DMS153 (cell line): ENCODE results near the gene SPOPL.
"Not testable (repeated sequence)": the region's sequence is repeated elsewhere in the genome, so short reads cannot be mapped to it uniquely, and the experiment has no call there.

Experiments used
- DNase-seq: peaks from one replicate; lab custom pipeline; 2025; lab: John Stamatoyannopoulos, UW

SPOPL gene

DNA sequence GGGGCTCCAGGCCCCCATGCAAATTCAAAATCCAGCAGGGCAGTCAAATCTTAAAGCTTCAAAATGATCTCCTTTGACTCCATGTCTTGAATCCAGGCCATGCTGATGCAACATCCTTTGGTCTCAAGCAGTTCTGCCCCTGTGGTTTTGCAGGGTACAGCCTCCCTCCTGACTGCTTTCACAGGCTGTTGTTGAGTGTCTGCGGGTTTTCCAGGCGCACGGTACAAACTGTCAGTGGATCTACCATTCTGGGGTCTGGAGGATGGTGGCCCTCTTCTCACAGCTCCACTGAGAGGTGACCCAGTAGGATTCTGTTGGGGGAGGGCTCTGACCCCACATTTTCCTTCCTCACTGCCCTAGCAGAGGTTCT lies 22.1 kb downstream of the SPOPL start:
- not testable (repeated sequence) for DNase-seq

DNA sequence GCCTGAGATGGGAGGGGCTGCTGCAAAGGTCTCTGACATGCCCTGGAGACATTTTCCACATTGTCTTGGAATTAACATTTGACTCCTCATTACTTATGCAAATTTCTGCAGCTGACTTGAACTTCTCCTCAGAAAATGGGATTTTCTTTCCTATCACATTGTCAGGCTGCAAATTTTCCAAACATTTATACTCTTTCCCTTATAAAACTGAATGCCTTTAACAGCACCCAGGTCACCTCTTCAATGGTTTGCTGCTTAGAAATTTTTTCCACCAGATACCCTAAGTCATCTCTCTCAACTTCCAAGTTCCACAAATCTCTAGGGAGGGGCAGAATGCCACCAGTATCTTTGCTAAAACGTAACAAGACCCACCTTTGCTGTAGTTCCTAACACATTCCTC lies 22.8 kb downstream of the SPOPL start:
- DNase-seq = not testable (repeated sequence)

- DNase-seq = no peak
Observed at GRCh38 chr2:138531913-138532312, 30.3 kb downstream of the SPOPL start.

DNA sequence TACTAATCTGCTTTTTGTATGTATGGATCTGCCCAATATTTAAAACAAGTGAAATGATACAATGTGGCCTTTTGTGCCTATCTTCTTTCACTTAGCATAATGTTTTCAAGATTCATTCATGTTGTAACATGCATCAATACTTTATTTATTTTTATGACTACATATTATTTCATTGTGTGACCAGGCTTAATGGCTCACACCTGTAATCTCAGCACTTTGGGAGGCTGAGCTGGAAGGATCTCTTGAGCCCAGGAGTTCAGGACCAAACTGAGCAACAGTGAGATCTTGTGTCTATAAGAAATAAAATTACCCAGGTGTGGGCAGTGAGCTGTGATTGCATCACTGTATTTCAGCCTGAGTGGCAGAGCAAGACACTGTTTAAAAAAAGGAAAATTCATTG lies 33.2 kb downstream of the SPOPL start:
- no peak for DNase-seq

- DNase-seq = no peak
Observed at GRCh38 chr2:138536302-138536701, 34.7 kb downstream of the SPOPL start.

- DNase-seq = no peak
Observed at GRCh38 chr2:138536740-138537139, 35.2 kb downstream of the SPOPL start.

DNA sequence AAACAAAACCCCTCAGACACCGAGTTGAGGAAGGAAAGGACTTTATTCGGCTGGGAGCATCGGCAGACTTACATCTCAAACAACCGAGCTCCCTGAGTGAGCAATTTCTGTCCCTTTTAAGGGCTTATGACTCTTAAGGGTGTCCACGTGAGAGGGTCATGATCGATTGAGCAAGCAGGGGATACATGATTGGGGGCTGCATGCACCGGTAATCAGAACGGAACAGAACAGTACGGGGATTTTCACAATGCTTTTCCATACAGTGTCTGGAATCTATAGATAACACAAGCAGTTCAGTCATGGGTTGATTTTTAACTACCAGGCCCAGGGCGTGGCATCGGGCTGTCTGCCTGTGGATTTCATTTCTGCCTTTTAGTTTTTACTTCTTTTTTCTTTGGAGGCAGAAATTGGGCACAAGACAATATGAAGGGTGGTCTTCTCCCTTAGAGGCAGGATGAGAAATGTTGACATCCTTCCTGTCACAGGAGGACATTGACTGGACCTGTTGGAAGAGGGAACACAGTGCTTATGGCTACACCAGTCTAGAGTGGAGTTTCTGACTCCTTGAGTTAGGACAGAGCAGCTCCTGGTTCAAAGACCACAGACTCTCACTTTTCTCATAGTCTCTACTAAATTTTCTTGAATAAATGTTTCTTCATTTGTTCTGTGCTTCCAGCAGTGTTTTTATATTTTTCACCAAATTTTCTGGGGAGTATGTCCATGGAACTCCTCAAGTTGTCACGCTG lies 35.8 kb downstream of the SPOPL start:
- no peak for DNase-seq

DNA sequence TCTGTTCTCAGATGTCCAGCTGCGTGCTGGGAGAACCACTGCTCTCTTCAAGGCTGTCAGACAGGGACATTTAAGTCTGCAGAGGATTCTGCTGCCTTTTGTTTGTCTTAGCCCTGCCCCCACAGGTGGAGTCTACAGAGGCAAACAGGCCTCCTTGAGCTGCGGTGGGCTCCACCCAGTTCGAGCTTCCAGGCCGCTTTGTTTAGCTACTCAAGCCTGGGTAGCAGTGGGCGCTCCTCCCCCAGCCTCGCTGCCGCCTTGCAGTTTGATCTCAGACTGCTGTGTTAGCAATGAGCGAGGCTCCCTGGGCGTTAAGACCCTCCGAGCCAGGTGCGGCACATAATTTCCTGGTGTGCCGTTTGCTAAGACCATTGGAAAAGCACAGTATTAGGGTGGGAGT lies 42.6 kb downstream of the SPOPL start:
- not testable (repeated sequence) for DNase-seq

- DNase-seq = no peak
Observed at GRCh38 chr2:138548796-138549195, 47.2 kb downstream of the SPOPL start.

GRCh38 chr2:138550172-138550571 lies 48.6 kb downstream of the SPOPL start:
- DNase-seq = no peak

DNA sequence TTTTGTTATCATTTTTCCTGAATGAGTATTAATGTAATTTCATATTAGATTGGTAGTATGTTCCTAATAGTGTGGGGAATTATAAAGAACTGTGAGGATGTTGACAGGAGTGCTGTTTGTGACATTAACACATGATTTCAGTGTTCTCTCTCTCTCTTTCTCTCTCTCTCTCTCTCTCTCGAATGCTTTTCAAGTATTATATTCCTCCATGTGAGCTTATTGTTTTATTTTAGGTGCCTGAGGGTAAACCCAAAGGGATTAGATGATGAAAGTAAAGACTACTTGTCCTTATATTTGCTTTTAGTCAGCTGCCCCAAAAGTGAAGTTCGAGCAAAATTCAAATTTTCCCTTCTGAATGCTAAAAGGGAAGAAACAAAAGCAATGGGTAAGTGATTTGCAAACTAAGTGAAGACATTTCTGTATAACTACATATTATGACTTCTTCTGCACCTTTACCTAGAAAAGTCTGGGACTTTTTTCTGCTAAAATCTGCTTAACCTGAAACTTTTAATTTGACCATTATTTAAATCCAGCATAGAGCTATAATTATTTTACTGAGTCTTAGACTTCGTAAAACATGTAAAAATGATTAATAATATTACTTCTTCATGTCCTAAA lies 49.2 kb downstream of the SPOPL start:
- DNase-seq = no peak

GRCh38 chr2:138554123-138554522 lies 52.6 kb downstream of the SPOPL start:
- DNase-seq = no peak

- DNase-seq = no peak
Observed at GRCh38 chr2:138559641-138560040, 58.1 kb downstream of the SPOPL start.

DNA sequence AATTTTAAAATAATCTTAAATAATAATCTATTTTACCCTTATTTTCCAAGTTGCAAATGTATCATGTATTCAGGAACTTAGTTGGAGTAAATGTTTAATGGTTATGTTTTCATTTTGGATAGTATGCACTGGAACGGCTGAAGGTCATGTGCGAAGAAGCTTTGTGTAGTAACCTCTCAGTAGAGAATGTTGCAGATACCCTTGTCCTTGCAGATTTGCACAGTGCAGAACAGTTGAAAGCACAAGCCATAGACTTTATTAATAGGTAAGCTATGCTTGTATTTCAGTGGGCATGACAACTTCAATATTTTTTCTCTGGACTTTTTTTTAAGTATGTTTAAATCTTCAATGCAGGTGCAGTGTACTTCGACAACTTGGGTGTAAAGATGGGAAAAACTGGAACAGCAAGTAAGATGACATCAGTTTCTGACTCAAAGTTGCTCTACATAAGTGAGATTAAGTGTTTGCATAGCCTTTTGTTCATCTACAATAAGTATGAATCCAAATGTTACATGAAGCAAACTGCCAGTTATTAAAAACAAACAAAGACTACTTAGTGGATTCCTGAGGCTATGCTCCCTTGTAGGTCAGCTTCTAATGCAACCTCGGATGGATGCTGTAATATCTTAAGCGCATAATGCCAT lies 63.1 kb downstream of the SPOPL start:
- DNase-seq = no peak

DNA sequence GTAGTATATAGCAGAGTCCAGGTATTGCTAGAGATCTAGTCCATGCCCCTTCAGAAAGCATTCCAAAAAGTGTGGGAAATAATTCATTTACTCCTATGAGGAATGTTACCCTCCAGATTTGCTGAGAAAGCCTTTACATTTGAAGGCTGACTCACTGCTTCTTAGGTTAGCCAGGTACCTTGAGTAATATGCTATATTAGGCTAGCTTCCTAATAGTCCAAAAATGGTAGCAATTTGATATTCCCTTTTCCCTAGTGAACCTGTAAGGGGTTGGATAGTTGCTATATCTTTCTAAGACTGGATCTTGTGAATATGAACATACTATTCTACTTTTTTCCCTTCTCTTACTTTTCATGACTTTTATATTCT lies 63.6 kb downstream of the SPOPL start:
- no peak for DNase-seq

- no peak for DNase-seq
Observed at GRCh38 chr2:138572318-138572717, 70.7 kb downstream of the SPOPL start.

GRCh38 chr2:138577066-138577465 lies 75.5 kb downstream of the SPOPL start:
- no peak for DNase-seq

- DNase-seq = no peak
Observed at GRCh38 chr2:138579556-138579955, 78.0 kb downstream of the SPOPL start.

- DNase-seq = no peak
Observed at GRCh38 chr2:138581909-138582308, 80.3 kb downstream of the SPOPL start.

DNA sequence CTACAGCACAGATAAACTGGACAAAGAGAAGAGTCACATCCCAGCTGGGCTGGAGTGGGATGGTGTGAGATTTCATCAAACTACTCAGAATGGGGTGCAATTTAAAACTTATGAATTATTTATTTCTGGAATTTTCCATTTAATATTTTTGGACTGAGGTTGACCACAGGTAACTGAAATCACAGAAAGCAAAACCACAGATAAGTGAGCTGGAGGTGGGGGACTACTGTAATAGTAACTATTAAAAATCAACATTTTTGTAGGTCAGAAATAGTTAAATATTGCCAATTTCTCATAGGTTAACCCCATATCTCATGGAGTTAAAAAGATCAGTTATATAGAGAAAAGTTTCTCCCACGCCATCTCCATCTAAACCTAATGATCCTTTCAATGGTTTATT lies 88.1 kb downstream of the SPOPL start:
- no peak for DNase-seq

GRCh38 chr2:138596403-138596802 lies 94.8 kb downstream of the SPOPL start:
- DNase-seq = no peak

GRCh38 chr2:138600732-138601457 lies 99.3 kb downstream of the SPOPL start:
- no peak for DNase-seq
